PC-3 (cell line): ENCODE measurements around the gene EPHA1. TPM values are rescaled to one million over a fixed set of nuclear protein-coding genes. Genes with fewer than 3 reads are reported as not detected.

ENCODE experiments used
- ATAC-seq: fragments of 200-7000 bp; cut with Tn5 transposase; 2 replicates; pipeline ENCODE4 v1.9.1; 2020; ENCODE audit warnings: mild to moderate bottlenecking, moderate library complexity
- BruUV-seq: library from RNA; stranded (reverse); fragments of 400-500 nt; replicated peaks from 2 replicates; lab custom pipeline; 2021; lab: Mats Ljungman, UMichigan
- CTCF ChIA-PET: fragments of 300-600 bp; sonication (Branson Sonifier 250); formaldehyde crosslinking; loops from one replicate; lab custom pipeline; 2022; ENCODE audit warnings: antibody characterized with exemption; lab: Charles Lee
- POLR2A ChIA-PET: fragments of 300-600 bp; sonication (Branson Sonifier 250); formaldehyde crosslinking; loops from one replicate; lab custom pipeline; 2022; ENCODE audit warnings: antibody characterized with exemption; ENCODE audit not compliant: unreplicated experiment; lab: Charles Lee
- DNase-seq: peaks from one replicate; pipeline ENCODE4 v3.0.0-alpha.2; 2015
- H2AFZ ChIP-seq: fragments of 300-600 bp; sonication (generic); 2 replicates; pipeline ENCODE4 v1.6.0; 2016; ENCODE audit warnings: antibody characterized with exemption, low read length
- H3F3A ChIP-seq: fragments of 300-600 bp; sonication (generic); one replicate; pipeline ENCODE4 v1.6.0; 2017; ENCODE audit warnings: antibody characterized with exemption, low read length, control low read depth, mild to moderate bottlenecking; ENCODE audit not compliant: unreplicated experiment
- H3K27ac ChIP-seq: fragments of 300-600 bp; sonication (generic); 2 replicates; pipeline ENCODE4 v1.5.1; 2016; ENCODE audit warnings: mild to moderate bottlenecking, low read length
- H3K27me3 ChIP-seq: fragments of 300-600 bp; sonication (generic); 2 replicates; pipeline ENCODE4 v1.6.1; 2016; ENCODE audit warnings: low read length, mixed read lengths
- H3K36me3 ChIP-seq: fragments of 300-600 bp; sonication (generic); 2 replicates; pipeline ENCODE4 v1.6.1; 2016; ENCODE audit warnings: low read depth, mixed run types, low read length, mixed read lengths
- H3K4me1 ChIP-seq: fragments of 300-600 bp; sonication (generic); 2 replicates; pipeline ENCODE4 v1.5.1; 2016; ENCODE audit warnings: low read length; ENCODE audit not compliant: insufficient read depth
- H3K4me2 ChIP-seq: fragments of 300-600 bp; sonication (generic); 2 replicates; pipeline ENCODE4 v1.6.0; 2016; ENCODE audit warnings: low read length
- H3K4me3 ChIP-seq: fragments of 300-600 bp; sonication (generic); 2 replicates; pipeline ENCODE4 v1.5.1; 2016; ENCODE audit warnings: mild to moderate bottlenecking, low read length, mixed read lengths
- H3K79me2 ChIP-seq: fragments of 300-600 bp; sonication (generic); 2 replicates; pipeline ENCODE4 v1.6.1; 2017; ENCODE audit warnings: low read length, mixed read lengths
- H3K9ac ChIP-seq: fragments of 300-600 bp; sonication (generic); 2 replicates; pipeline ENCODE4 v1.6.0; 2016; ENCODE audit warnings: mild to moderate bottlenecking, low read length
- H3K9me2 ChIP-seq: fragments of 300-600 bp; sonication (generic); replicated peaks from 2 replicates; pipeline ENCODE4 v1.6.1; 2016; ENCODE audit warnings: mixed run types, low read length, mixed read lengths
- H3K9me3 ChIP-seq: fragments of 300-600 bp; sonication (generic); 2 replicates; pipeline ENCODE4 v1.6.1; 2016; ENCODE audit warnings: low read length, mixed read lengths
- H4K20me1 ChIP-seq: fragments of 300-600 bp; sonication (generic); 2 replicates; pipeline ENCODE4 v1.6.1; 2016; ENCODE audit warnings: low read length, mixed read lengths
- EZH2 ChIP-seq: fragments of 300-600 bp; sonication (generic); IDR thresholded peaks from one replicate; pipeline ENCODE4 v1.6.1; 2017; ENCODE audit warnings: antibody characterized with exemption, mild to moderate bottlenecking, low read length; ENCODE audit not compliant: unreplicated experiment
- EZH2phosphoT487 ChIP-seq: fragments of 300-600 bp; sonication (generic); IDR thresholded peaks from 2 replicates; pipeline ENCODE4 v1.6.1; 2018; ENCODE audit warnings: mild to moderate bottlenecking, antibody characterized with exemption, low read length, borderline replicate concordance
- intact Hi-C: fragments of 100-400 bp; cut with micrococcal nuclease; formaldehyde crosslinking; loops from 2 replicates; pipeline ENCODE4 v1.9.0; 2023
- total RNA-seq: library from RNA; depleted of rRNA; stranded (reverse); fragments of >200 nt; gene quantifications from 2 replicates; pipeline ENCODE4 v1.2.3, GENCODE V29; 2014
- TF ChIP-seq, protein P1 (sequence below): fragments of 300-600 bp; sonication (generic); conservative IDR thresholded peaks from 2 replicates; pipeline ENCODE4 v1.5.1; 2017; ENCODE audit warnings: antibody characterized with exemption, low read depth, mild to moderate bottlenecking, low read length

The EPHA1 gene
- total RNA-seq, 1 experiment from 2014 or later: 46.4 TPM

DNA sequence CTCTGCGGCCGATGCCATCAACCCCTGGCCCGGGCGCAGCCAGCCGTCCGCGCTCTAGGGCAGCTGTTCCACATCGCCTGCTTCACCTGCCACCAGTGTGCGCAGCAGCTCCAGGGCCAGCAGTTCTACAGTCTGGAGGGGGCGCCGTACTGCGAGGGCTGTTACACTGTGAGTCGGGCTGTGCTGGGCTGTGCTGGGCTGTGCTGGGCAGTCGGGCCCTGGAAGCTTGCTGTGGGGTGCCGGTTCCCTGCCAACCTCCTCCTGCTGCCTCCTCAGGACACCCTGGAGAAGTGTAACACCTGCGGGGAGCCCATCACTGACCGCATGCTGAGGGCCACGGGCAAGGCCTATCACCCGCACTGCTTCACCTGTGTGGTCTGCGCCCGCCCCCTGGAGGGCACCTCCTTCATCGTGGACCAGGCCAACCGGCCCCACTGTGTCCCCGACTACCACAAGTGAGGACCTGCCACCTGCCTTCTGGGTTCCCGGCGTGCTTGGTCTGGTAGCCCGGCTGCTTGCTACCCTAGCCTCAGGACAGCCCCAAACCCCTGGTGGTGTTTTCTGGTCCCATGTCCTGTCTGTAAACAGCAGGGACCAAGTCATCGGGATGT is 20.1 kb downstream of the EPHA1 start:
- no TSS peak for BruUV-seq
- Histone ChIP-seq H3K9me2 (no peaks in the 10 kb centered on the region), H3K4me3 (no peak overlapping the region), H3K27me3 (no peaks in the 10 kb centered on the region), H3K4me2 (no peak overlapping the region), H3K9ac (no peak overlapping the region), H3K27ac (no peak overlapping the region), H3K36me3 (peaks cover 30% of the 10 kb centered on the region), H3K9me3 (no peaks in the 10 kb centered on the region), H4K20me1 (peaks cover 38% of the 10 kb centered on the region), H2AFZ (no peak overlapping the region), H3K4me1 (peaks cover 18% of the 10 kb centered on the region), H3F3A (no peaks in the 10 kb centered on the region), H3K79me2 (peaks cover 38% of the 10 kb centered on the region)
- intact Hi-C loops: no loop called here
- ChIA-PET CTCF (no interaction called here), POLR2A (no interaction called here)
- ATAC-seq (no peak), DNase-seq (no peak)
- TF ChIP-seq, protein P1, sequence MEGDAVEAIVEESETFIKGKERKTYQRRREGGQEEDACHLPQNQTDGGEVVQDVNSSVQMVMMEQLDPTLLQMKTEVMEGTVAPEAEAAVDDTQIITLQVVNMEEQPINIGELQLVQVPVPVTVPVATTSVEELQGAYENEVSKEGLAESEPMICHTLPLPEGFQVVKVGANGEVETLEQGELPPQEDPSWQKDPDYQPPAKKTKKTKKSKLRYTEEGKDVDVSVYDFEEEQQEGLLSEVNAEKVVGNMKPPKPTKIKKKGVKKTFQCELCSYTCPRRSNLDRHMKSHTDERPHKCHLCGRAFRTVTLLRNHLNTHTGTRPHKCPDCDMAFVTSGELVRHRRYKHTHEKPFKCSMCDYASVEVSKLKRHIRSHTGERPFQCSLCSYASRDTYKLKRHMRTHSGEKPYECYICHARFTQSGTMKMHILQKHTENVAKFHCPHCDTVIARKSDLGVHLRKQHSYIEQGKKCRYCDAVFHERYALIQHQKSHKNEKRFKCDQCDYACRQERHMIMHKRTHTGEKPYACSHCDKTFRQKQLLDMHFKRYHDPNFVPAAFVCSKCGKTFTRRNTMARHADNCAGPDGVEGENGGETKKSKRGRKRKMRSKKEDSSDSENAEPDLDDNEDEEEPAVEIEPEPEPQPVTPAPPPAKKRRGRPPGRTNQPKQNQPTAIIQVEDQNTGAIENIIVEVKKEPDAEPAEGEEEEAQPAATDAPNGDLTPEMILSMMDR: 0 out of 2 replicates have a peak, but pooled peaks have one; percentile 13
- no peak for TF ChIP-seq EZH2phosphoT487

DNA sequence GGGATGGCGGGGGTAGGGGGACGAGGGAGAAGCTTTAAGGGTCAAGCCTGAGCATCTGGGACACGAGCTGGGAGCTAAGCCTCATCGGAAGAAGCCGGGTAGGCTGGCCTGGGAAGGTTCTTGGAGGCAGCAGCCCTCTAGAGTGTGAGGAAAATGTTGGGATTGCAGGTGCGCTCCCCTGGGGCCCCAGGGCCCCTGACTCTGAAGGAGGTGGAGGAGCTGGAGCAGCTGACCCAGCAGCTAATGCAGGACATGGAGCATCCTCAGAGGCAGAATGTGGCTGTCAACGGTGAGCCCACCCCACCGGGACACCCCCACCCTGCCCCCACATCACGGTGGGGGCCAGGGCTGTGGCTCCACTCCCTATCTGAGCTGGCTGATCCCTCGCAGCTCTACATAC is 20.6 kb downstream of the EPHA1 start:
- no peaks in the 10 kb centered on the region for H3K9me3 ChIP-seq
- H2AFZ ChIP-seq: no peak overlapping the region
- H3F3A ChIP-seq: no peaks in the 10 kb centered on the region
- CTCF ChIA-PET: no interaction called here
- no TSS peak for BruUV-seq
- no peak overlapping the region for H3K4me2 ChIP-seq
- intact Hi-C loops: no loop called here
- no peak overlapping the region for H3K9ac ChIP-seq
- no peaks in the 10 kb centered on the region for H3K9me2 ChIP-seq
- H3K27me3 ChIP-seq: no peaks in the 10 kb centered on the region
- H4K20me1 ChIP-seq: peaks cover 43% of the 10 kb centered on the region
- ATAC-seq (no peak), DNase-seq (no peak)
- no peak overlapping the region for H3K4me3 ChIP-seq
- peaks cover 44% of the 10 kb centered on the region for H3K79me2 ChIP-seq
- H3K36me3 ChIP-seq: peaks cover 28% of the 10 kb centered on the region
- no peak for TF ChIP-seq EZH2
- no peak for TF ChIP-seq EZH2phosphoT487
- TF ChIP-seq, protein P1: no peak
- peaks cover 23% of the 10 kb centered on the region for H3K4me1 ChIP-seq
- no peak overlapping the region for H3K27ac ChIP-seq
- POLR2A ChIA-PET: no interaction called here

DNA sequence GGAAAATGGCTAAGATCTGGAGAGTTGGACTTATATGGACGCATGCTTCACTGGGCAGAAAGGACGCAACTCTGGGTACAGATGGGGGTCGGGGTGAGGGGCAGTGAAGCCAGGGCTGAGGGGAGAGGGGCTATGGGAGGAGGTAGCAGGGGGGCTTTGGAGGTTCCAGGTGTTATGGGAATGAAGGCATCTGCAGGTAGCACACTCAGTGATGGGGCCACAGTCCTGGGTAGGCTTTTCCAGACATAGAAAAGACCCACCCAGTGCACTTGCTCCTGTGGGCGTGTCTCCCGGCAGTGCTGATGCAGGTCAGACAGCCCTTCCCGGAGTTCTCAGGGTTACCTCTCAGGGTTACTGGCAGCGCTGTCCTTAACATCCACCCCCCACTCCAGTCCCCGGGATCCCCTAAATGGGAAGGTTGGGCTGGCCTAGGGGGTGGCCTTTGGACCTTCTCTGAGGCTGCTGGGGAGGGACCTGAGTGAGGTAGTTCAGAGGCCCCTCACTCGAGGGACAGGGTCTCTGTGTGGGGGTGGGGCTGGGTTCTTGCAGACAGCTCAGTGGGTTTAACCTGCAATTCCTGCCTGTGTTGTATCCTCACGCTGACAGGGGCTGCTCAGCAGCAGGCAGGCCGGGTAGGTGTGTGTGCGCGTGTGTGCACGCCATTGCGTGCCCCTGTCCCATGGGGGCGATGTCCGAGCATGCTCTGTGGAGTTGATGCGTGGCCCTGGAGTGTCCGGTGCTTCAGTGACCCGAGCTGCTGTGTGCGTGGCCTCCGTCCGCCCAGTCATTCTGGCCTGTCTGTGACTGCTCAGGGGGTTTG is 21.3 kb downstream of the EPHA1 start:
- H3K9ac ChIP-seq: no peak overlapping the region
- H3F3A ChIP-seq: no peaks in the 10 kb centered on the region
- no peak for ATAC-seq
- no peak overlapping the region for H3K27ac ChIP-seq
- ChIA-PET POLR2A (no interaction called here), CTCF (no interaction called here)
- peaks cover 50% of the 10 kb centered on the region for H4K20me1 ChIP-seq
- TF ChIP-seq, protein P1: peak; percentile 22; the same call in 1 of the 2 replicates
- no peak for TF ChIP-seq EZH2phosphoT487
- H2AFZ ChIP-seq: no peak overlapping the region
- H3K4me3 ChIP-seq: no peak overlapping the region
- no peaks in the 10 kb centered on the region for H3K9me3 ChIP-seq
- no peaks in the 10 kb centered on the region for H3K9me2 ChIP-seq
- no peaks in the 10 kb centered on the region for H3K27me3 ChIP-seq
- peaks cover 30% of the 10 kb centered on the region for H3K4me1 ChIP-seq
- no peak for DNase-seq
- H3K36me3 ChIP-seq: peaks cover 28% of the 10 kb centered on the region
- H3K4me2 ChIP-seq: no peak overlapping the region
- H3K79me2 ChIP-seq: peaks cover 50% of the 10 kb centered on the region
- intact Hi-C loops: no loop called here
- BruUV-seq: no TSS peak
